CD4-positive, alpha-beta T cell (primary cell): ENCODE measurements around the gene KRI1. TPM values are rescaled to one million over a fixed set of nuclear protein-coding genes. Genes with fewer than 3 reads are reported as not detected.

ENCODE experiments used
- ATAC-seq: fragments of 200-7000 bp; cut with Tn5 transposase; one replicate; pipeline ENCODE4 v1.10.0; 2022; ENCODE audit warnings: mild to moderate bottlenecking; ENCODE audit not compliant: poor library complexity
- CTCF ChIA-PET: fragments of 350-600 bp; sonication (Branson Sonifier 250); formaldehyde crosslinking; loops from one replicate; lab custom pipeline; 2021; ENCODE audit warnings: antibody characterized with exemption, inconsistent platforms; lab: Charles Lee
- POLR2A ChIA-PET: fragments of 350-600 bp; sonication (Branson Sonifier 250); formaldehyde crosslinking; loops from one replicate; lab custom pipeline; 2021; ENCODE audit warnings: antibody characterized with exemption, inconsistent platforms; lab: Charles Lee
- DNase-seq, 14 experiments: peaks; one replicate each; pipeline ENCODE4 v3.0.0-alpha.2; 2013 to 2020; ENCODE audit warnings: mixed read lengths in 2 of 14
- H3K27ac ChIP-seq, 2 donors: one replicate each; pipeline versions ENCODE4 v1.5.1 to v1.7.0; 2013; ENCODE audit warnings: low read length in 2 of 2, low read depth in 1 of 2, mild to moderate bottlenecking in 1 of 2
- H3K27me3 ChIP-seq, 2 experiments: 1 replicate in 1 of 2; 2 replicates in 1 of 2; pipeline versions ENCODE4 v1.6.1 to v1.7.0; 2013; ENCODE audit warnings: low read length in 2 of 2, control low read depth in 1 of 2, mild to moderate bottlenecking in 1 of 2, moderate library complexity in 1 of 2; ENCODE audit not compliant: insufficient read depth in 2 of 2, control insufficient read depth in 1 of 2
- H3K36me3 ChIP-seq: one replicate; pipeline ENCODE4 v1.6.1; 2013; ENCODE audit warnings: low read length, control low read depth; ENCODE audit not compliant: insufficient read depth
- H3K4me1 ChIP-seq: one replicate; pipeline ENCODE4 v1.6.1; 2013; ENCODE audit warnings: low read length, control low read depth; ENCODE audit not compliant: insufficient read depth
- H3K4me3 ChIP-seq: one replicate; pipeline ENCODE4 v1.5.1; 2013; ENCODE audit warnings: mild to moderate bottlenecking, low read length, moderate library complexity
- H3K9me3 ChIP-seq, 2 experiments: 1 replicate in 1 of 2; 2 replicates in 1 of 2; pipeline versions ENCODE4 v1.6.1 to v1.7.0; 2013; ENCODE audit warnings: low read length in 2 of 2, mild to moderate bottlenecking in 2 of 2, control low read depth in 1 of 2, moderate library complexity in 1 of 2; ENCODE audit not compliant: control insufficient read depth in 1 of 2, insufficient read depth in 1 of 2
- H3K27ac Mint-ChIP-seq: one replicate; pipeline ENCODE4 v1.8.0; 2020; ENCODE audit warnings: mixed read lengths
- H3K27me3 Mint-ChIP-seq: one replicate; pipeline ENCODE4 v1.8.0; 2021; ENCODE audit warnings: mixed read lengths
- H3K36me3 Mint-ChIP-seq: one replicate; pipeline ENCODE4 v1.8.0; 2021; ENCODE audit warnings: low read depth, mixed read lengths
- H3K4me1 Mint-ChIP-seq: one replicate; pipeline ENCODE4 v1.8.0; 2021; ENCODE audit warnings: low read depth, mixed read lengths
- H3K4me3 Mint-ChIP-seq: one replicate; pipeline ENCODE4 v1.8.0; 2020; ENCODE audit warnings: mild to moderate bottlenecking, mixed read lengths
- H3K9me3 Mint-ChIP-seq: one replicate; pipeline ENCODE4 v1.8.0; 2020; ENCODE audit warnings: mixed read lengths
- intact Hi-C, 2 experiments: fragments of 100-400 bp; cut with DNase I in 1 of 2; cut with micrococcal nuclease in 1 of 2; formaldehyde crosslinking; loops; one replicate each; pipeline versions ENCODE4 v1.15.1 to v1.9.0; 2023 to 2025; cut with DNase I, micrococcal nuclease
- total RNA-seq, 174 experiments: library from RNA in 2 of 174; stranded (reverse) in 2 of 174; gene quantifications; one replicate each; pipeline ENCODE4 v1.2.3 and lab custom pipeline; 2021 to 2026
- TF ChIP-seq, protein P1 (sequence below): fragments of 200-600 bp; IDR thresholded peaks from one replicate; pipeline ENCODE4 v1.8.0; 2022; ENCODE audit warnings: antibody characterized with exemption, mild to moderate bottlenecking

KRI1 gene
- total RNA-seq, 2 experiments from 2014 or later = 36.8 to 39.6 TPM

GRCh38 chr19:10557603-10558197 is 8.1 kb downstream of the KRI1 start:
- DNase-seq (no peak), ATAC-seq (no peak)
- no peak overlapping the region for H3K27ac Mint-ChIP-seq
- H3K36me3 ChIP-seq = peaks cover 85% of the 10 kb centered on the region
- intact Hi-C loops = no loop called here
- no peaks in the 10 kb centered on the region for H3K27me3 ChIP-seq
- H3K27ac ChIP-seq = no peak overlapping the region
- no peaks in the 10 kb centered on the region for H3K9me3 ChIP-seq
- no peak overlapping the region for H3K4me3 ChIP-seq
- TF ChIP-seq, protein P1, sequence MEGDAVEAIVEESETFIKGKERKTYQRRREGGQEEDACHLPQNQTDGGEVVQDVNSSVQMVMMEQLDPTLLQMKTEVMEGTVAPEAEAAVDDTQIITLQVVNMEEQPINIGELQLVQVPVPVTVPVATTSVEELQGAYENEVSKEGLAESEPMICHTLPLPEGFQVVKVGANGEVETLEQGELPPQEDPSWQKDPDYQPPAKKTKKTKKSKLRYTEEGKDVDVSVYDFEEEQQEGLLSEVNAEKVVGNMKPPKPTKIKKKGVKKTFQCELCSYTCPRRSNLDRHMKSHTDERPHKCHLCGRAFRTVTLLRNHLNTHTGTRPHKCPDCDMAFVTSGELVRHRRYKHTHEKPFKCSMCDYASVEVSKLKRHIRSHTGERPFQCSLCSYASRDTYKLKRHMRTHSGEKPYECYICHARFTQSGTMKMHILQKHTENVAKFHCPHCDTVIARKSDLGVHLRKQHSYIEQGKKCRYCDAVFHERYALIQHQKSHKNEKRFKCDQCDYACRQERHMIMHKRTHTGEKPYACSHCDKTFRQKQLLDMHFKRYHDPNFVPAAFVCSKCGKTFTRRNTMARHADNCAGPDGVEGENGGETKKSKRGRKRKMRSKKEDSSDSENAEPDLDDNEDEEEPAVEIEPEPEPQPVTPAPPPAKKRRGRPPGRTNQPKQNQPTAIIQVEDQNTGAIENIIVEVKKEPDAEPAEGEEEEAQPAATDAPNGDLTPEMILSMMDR = no peak
- peaks cover 52% of the 10 kb centered on the region for H3K4me1 ChIP-seq
- CTCF ChIA-PET = no interaction called here
- no peaks in the 10 kb centered on the region for H3K27me3 Mint-ChIP-seq
- peaks cover 35% of the 10 kb centered on the region for H3K4me1 Mint-ChIP-seq
- POLR2A ChIA-PET = no interaction called here
- no peaks in the 10 kb centered on the region for H3K9me3 Mint-ChIP-seq
- peaks cover 81% of the 10 kb centered on the region for H3K36me3 Mint-ChIP-seq
- H3K4me3 Mint-ChIP-seq = no peak overlapping the region

GRCh38 chr19:10555610-10555973 is 10.2 kb downstream of the KRI1 start:
- peak overlapping the region in 1 of 2 donors; percentile 66 for H3K27ac ChIP-seq
- H3K27me3 Mint-ChIP-seq = no peaks in the 10 kb centered on the region
- H3K4me3 Mint-ChIP-seq = peak overlapping the region; percentile 15
- ATAC-seq (no peak), DNase-seq (no peak)
- peak overlapping the region; percentile 85 for H3K27ac Mint-ChIP-seq
- peaks cover 66% of the 10 kb centered on the region for H3K4me1 ChIP-seq
- peaks cover 45% of the 10 kb centered on the region for H3K4me1 Mint-ChIP-seq
- ChIA-PET CTCF (no interaction called here), POLR2A (interaction anchor here (6.7 kb wide), 1 partner anchor 12 kb away, joined by 81 read pairs; the partner anchor contains the start of genes CDKN2D and KRI1)
- peaks cover 0 to 5% of the 10 kb centered on the region in 2 experiments for H3K9me3 ChIP-seq
- no peaks in the 10 kb centered on the region for H3K9me3 Mint-ChIP-seq
- TF ChIP-seq, protein P1 = no peak
- no peaks in the 10 kb centered on the region for H3K27me3 ChIP-seq
- peaks cover 79% of the 10 kb centered on the region for H3K36me3 ChIP-seq
- H3K4me3 ChIP-seq = no peak overlapping the region
- peaks cover 85% of the 10 kb centered on the region for H3K36me3 Mint-ChIP-seq
- intact Hi-C loops = no loop called here

DNA sequence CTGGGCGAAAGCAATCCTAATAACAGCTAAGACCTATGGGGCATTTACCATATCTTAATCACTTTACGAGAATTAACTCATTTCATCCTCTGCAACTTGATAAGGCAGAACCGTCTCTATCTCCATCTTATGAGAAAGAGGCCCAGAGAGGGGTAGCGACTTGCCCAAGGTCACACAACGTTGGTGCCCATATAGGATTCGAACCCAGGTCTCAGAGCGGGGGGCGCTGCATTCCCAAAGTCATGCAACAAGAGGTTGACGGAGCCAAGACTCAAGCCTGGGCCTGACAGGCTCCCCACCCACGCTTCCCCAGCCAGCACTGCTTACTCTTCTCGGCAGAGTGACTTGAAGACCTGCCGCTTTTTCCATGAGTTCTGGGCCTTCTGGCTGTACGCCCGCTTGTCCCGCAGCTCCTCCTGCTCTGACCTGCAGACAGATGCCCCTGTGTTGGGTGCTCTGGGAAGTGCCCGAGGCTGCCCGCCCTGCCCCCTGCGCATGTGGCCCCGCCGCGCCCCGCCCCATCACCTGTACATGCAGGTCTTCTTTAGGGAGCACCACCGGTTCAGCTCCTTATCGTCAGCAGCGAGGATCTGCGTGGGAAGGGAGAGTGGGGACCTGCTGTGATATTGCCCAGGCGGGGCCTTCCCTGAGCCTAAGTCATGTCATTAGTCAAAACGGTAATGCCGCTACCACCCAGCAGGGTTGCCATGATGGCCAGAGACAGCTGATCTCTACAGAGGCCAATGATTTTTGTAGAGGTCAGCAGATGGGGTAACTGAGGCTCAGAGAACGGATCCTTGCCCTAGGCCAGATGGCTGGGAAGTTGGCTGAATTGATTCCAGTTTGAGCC is 10.8 kb downstream of the KRI1 start:
- intact Hi-C loops = no loop called here
- Histone ChIP-seq H3K9me3 (peaks cover 0 to 5% of the 10 kb centered on the region in 2 experiments), H3K4me3 (peak overlapping the region; percentile 15), H3K27ac (peak overlapping the region; percentile 66 to 69), H3K36me3 (peaks cover 78% of the 10 kb centered on the region), H3K4me1 (peaks cover 70% of the 10 kb centered on the region), H3K27me3 (no peaks in the 10 kb centered on the region)
- no peaks in the 10 kb centered on the region for H3K9me3 Mint-ChIP-seq
- no peak for DNase-seq
- ChIA-PET POLR2A (interaction anchor here (0.6 to 6.7 kb wide), 5 partner anchors 8 to 75 kb away, joined by 3 to 81 read pairs (median 7); partner anchors contain the start of genes ATG4D, CDKN2D and KRI1), CTCF (interaction anchor here (1.2 to 1.3 kb wide), 2 partner anchors 10 to 43 kb away, joined by 3 to 6 read pairs; partner anchors contain the start of gene KRI1)
- no peak overlapping the region for H3K4me3 Mint-ChIP-seq
- ATAC-seq = no peak
- peaks cover 45% of the 10 kb centered on the region for H3K4me1 Mint-ChIP-seq
- TF ChIP-seq, protein P1 = no peak
- peaks cover 84% of the 10 kb centered on the region for H3K36me3 Mint-ChIP-seq
- H3K27me3 Mint-ChIP-seq = no peaks in the 10 kb centered on the region
- peak overlapping the region; percentile 85 for H3K27ac Mint-ChIP-seq
